DND-41 (cell line): ENCODE results near the gene TIMM44.

Source experiments
- ATAC-seq: fragments of 200-7000 bp; cut with Tn5 transposase; 3 replicates; pipeline ENCODE4 v1.9.1; 2021; ENCODE audit warnings: low read depth; ENCODE audit not compliant: insufficient read depth
- DNase-seq: peaks from one replicate; pipeline ENCODE4 v3.0.0-alpha.2; 2020
- H2AFZ ChIP-seq: 2 replicates; pipeline ENCODE4 v1.6.0; 2012; ENCODE audit warnings: low read depth, low read length
- H3K27ac ChIP-seq: 2 replicates; pipeline ENCODE4 v1.5.1; 2012; ENCODE audit warnings: low read length, inconsistent platforms
- H3K27me3 ChIP-seq: fragments of 200-600 bp; sonication (generic); 2 replicates; pipeline ENCODE4 v1.6.0; 2012; ENCODE audit warnings: low read length, mild to moderate bottlenecking, inconsistent platforms; ENCODE audit not compliant: insufficient read depth, poor library complexity
- H3K36me3 ChIP-seq: 2 replicates; pipeline ENCODE4 v1.5.1; 2012; ENCODE audit warnings: low read length, inconsistent platforms; ENCODE audit not compliant: insufficient read depth
- H3K4me1 ChIP-seq: 2 replicates; pipeline ENCODE4 v1.5.1; 2012; ENCODE audit warnings: mild to moderate bottlenecking, low read length; ENCODE audit not compliant: insufficient read depth
- H3K4me2 ChIP-seq: 2 replicates; pipeline ENCODE4 v1.6.0; 2012; ENCODE audit warnings: mild to moderate bottlenecking, moderate library complexity, low read length, inconsistent platforms; ENCODE audit not compliant: insufficient read depth
- H3K4me3 ChIP-seq, 2 experiments: fragments of 200-600 bp in 1 of 2; shearing (Covaris generic) in 1 of 2; 2 replicates each; pipeline ENCODE4 v1.5.1; 2012 to 2016; ENCODE audit warnings: inconsistent platforms in 2 of 2, low read length in 2 of 2, mild to moderate bottlenecking in 2 of 2, low read depth in 1 of 2, moderate library complexity in 1 of 2
- H3K79me2 ChIP-seq: 2 replicates; pipeline ENCODE4 v1.6.0; 2012; ENCODE audit warnings: low read length, inconsistent platforms; ENCODE audit not compliant: insufficient read depth
- H3K9ac ChIP-seq: 2 replicates; pipeline ENCODE4 v1.6.0; 2012; ENCODE audit warnings: low read depth, mild to moderate bottlenecking, inconsistent platforms, low read length, moderate library complexity
- H3K9me3 ChIP-seq: 2 replicates; pipeline ENCODE4 v1.5.1; 2012; ENCODE audit warnings: low read length, moderate library complexity, mild to moderate bottlenecking, inconsistent platforms; ENCODE audit not compliant: insufficient read depth, severe bottlenecking
- H4K20me1 ChIP-seq: 2 replicates; pipeline ENCODE4 v1.6.0; 2012; ENCODE audit warnings: low read length; ENCODE audit not compliant: insufficient read depth
- CTCF ChIP-seq: IDR thresholded peaks from 2 replicates; pipeline ENCODE4 v1.5.1; 2012; ENCODE audit warnings: borderline replicate concordance, low read length, moderate library complexity, mild to moderate bottlenecking; ENCODE audit not compliant: poor library complexity, severe bottlenecking; ENCODE audit errors: extremely low read depth
- EZH2 ChIP-seq: IDR thresholded peaks from 3 replicates; pipeline ENCODE4 v1.6.1; 2012; ENCODE audit warnings: borderline replicate concordance, low read depth, mild to moderate bottlenecking, moderate library complexity, low read length, inconsistent platforms; ENCODE audit not compliant: severe bottlenecking

TIMM44 gene

GRCh38 chr19:7940841-7941240, 2.6 kb downstream of the TIMM44 start:
- Histone ChIP-seq H3K4me3 (no peak overlapping the region), H4K20me1 (peaks cover 32% of the 10 kb centered on the region), H2AFZ (no peak overlapping the region), H3K9me3 (no peaks in the 10 kb centered on the region), H3K36me3 (peaks cover 57% of the 10 kb centered on the region), H3K9ac (peak overlapping the region; percentile 18; the same call in 1 of the 2 replicates), H3K4me1 (peaks cover 44% of the 10 kb centered on the region), H3K4me2 (peak overlapping the region; percentile 92), H3K27ac (no peak overlapping the region), H3K79me2 (peaks cover 64% of the 10 kb centered on the region), H3K27me3 (no peaks in the 10 kb centered on the region)
- DNase-seq (no peak), ATAC-seq (no peak)
- TF ChIP-seq CTCF (no peak), EZH2 (no peak)

- Histone ChIP-seq H3K36me3 (peaks cover 93% of the 10 kb centered on the region), H3K27me3 (no peaks in the 10 kb centered on the region), H3K27ac (no peak overlapping the region), H3K9me3 (no peaks in the 10 kb centered on the region), H4K20me1 (peaks cover 29% of the 10 kb centered on the region; the same call in 1 of the 2 replicates), H3K9ac (no peak overlapping the region), H3K4me2 (no peak overlapping the region), H3K4me1 (no peaks in the 10 kb centered on the region), H3K79me2 (peaks cover 18% of the 10 kb centered on the region; the same call in 1 of the 2 replicates), H3K4me3 (no peak overlapping the region), H2AFZ (no peak overlapping the region)
- DNase-seq: no peak
- no peak for TF ChIP-seq EZH2
- TF ChIP-seq CTCF: no peak
- no peak for ATAC-seq
Observed at GRCh38 chr19:7934766-7935165, 8.7 kb downstream of the TIMM44 start.

GRCh38 chr19:7933828-7934725, 9.4 kb downstream of the TIMM44 start:
- DNase-seq: no peak
- Histone ChIP-seq H3K27ac (no peak overlapping the region), H4K20me1 (peaks cover 30% of the 10 kb centered on the region; the same call in 1 of the 2 replicates), H3K36me3 (peaks cover 89% of the 10 kb centered on the region), H3K4me1 (no peaks in the 10 kb centered on the region), H3K4me2 (no peak overlapping the region), H3K79me2 (peaks cover 14% of the 10 kb centered on the region; the same call in 1 of the 2 replicates), H3K4me3 (no peak overlapping the region), H3K9ac (no peak overlapping the region), H2AFZ (no peak overlapping the region), H3K9me3 (no peaks in the 10 kb centered on the region), H3K27me3 (no peaks in the 10 kb centered on the region)
- no peak for ATAC-seq
- no peak for TF ChIP-seq EZH2
- no peak for TF ChIP-seq CTCF
